ENCODE data around the gene GALNT18. TPM values are rescaled to one million over a fixed set of nuclear protein-coding genes. Genes with fewer than 3 reads are reported as not detected.

GALNT18 gene
- total RNA-seq, 1 experiment from 2014 or later = 9.2 TPM

GRCh38 chr11:11607772-11608171 lies 14.0 kb downstream of the GALNT18 start:
- H3K27ac Mint-ChIP-seq (ENCODE audit: unreplicated experiment) = no peak overlapping the region

GRCh38 chr11:11605821-11606450 lies 15.9 kb downstream of the GALNT18 start:
- Mint-ChIP-seq H3K4me1 (ENCODE audit: low read depth, unreplicated experiment) (peaks cover 29% of the 10 kb centered on the region), H3K36me3 (ENCODE audit: insufficient read depth, unreplicated experiment) (no peaks in the 10 kb centered on the region), H3K27me3 (ENCODE audit: unreplicated experiment) (no peaks in the 10 kb centered on the region), H3K27ac (ENCODE audit: unreplicated experiment) (no peak overlapping the region), H3K4me3 (ENCODE audit: low read depth, unreplicated experiment) (no peak overlapping the region), H3K9me3 (ENCODE audit: low read depth, unreplicated experiment) (no peaks in the 10 kb centered on the region)
- CTCF ChIA-PET = no interaction called here
- no peak for TF ChIP-seq CTCF (IDR thresholded peaks at IDR 0.05; ENCODE audit: unreplicated experiment)
- intact Hi-C loops (cut with micrococcal nuclease; ENCODE audit: unreplicated experiment) = no loop called here
- no peak for DNase-seq
- no TSS peak for BruUV-seq (replicated peaks)

More at GRCh38 chr11:11607772-11608171, 14.0 kb downstream of the GALNT18 start:
- Mint-ChIP-seq H3K36me3 (ENCODE audit: insufficient read depth, unreplicated experiment) (no peaks in the 10 kb centered on the region), H3K27me3 (ENCODE audit: unreplicated experiment) (no peaks in the 10 kb centered on the region), H3K9me3 (ENCODE audit: low read depth, unreplicated experiment) (no peaks in the 10 kb centered on the region), H3K4me1 (ENCODE audit: low read depth, unreplicated experiment) (peaks cover 29% of the 10 kb centered on the region), H3K4me3 (ENCODE audit: low read depth, unreplicated experiment) (no peak overlapping the region)
- DNase-seq = peak; percentile 7
- no TSS peak for BruUV-seq (replicated peaks)
- intact Hi-C loops (cut with micrococcal nuclease; ENCODE audit: unreplicated experiment) = no loop called here
- CTCF ChIA-PET = no interaction called here
- TF ChIP-seq CTCF (IDR thresholded peaks at IDR 0.05; ENCODE audit: unreplicated experiment) = no peak

- no peaks in the 10 kb centered on the region for H3K36me3 Mint-ChIP-seq (ENCODE audit: insufficient read depth, unreplicated experiment)
- peaks cover 29% of the 10 kb centered on the region for H3K4me1 Mint-ChIP-seq (ENCODE audit: low read depth, unreplicated experiment)
- no peak for TF ChIP-seq CTCF (IDR thresholded peaks at IDR 0.05; ENCODE audit: unreplicated experiment)
- H3K4me3 Mint-ChIP-seq (ENCODE audit: low read depth, unreplicated experiment) = no peak overlapping the region
- no peak for DNase-seq
- BruUV-seq (replicated peaks) = no TSS peak
- H3K27me3 Mint-ChIP-seq (ENCODE audit: unreplicated experiment) = no peaks in the 10 kb centered on the region
- no peak overlapping the region for H3K27ac Mint-ChIP-seq (ENCODE audit: unreplicated experiment)
- H3K9me3 Mint-ChIP-seq (ENCODE audit: low read depth, unreplicated experiment) = no peaks in the 10 kb centered on the region
- intact Hi-C loops (cut with micrococcal nuclease; ENCODE audit: unreplicated experiment) = no loop called here
- CTCF ChIA-PET = no interaction called here
Observed at GRCh38 chr11:11605181-11605580, 16.6 kb downstream of the GALNT18 start.

GRCh38 chr11:11604370-11604990 lies 17.3 kb downstream of the GALNT18 start:
- no peak for DNase-seq
- H3K4me1 Mint-ChIP-seq (ENCODE audit: low read depth, unreplicated experiment) = peaks cover 26% of the 10 kb centered on the region
- no peak overlapping the region for H3K4me3 Mint-ChIP-seq (ENCODE audit: low read depth, unreplicated experiment)
- TF ChIP-seq CTCF (IDR thresholded peaks at IDR 0.05; ENCODE audit: unreplicated experiment) = no peak
- CTCF ChIA-PET = no interaction called here
- H3K27ac Mint-ChIP-seq (ENCODE audit: unreplicated experiment) = no peak overlapping the region
- H3K27me3 Mint-ChIP-seq (ENCODE audit: unreplicated experiment) = no peaks in the 10 kb centered on the region
- BruUV-seq (replicated peaks) = no TSS peak
- no peaks in the 10 kb centered on the region for H3K36me3 Mint-ChIP-seq (ENCODE audit: insufficient read depth, unreplicated experiment)
- no peaks in the 10 kb centered on the region for H3K9me3 Mint-ChIP-seq (ENCODE audit: low read depth, unreplicated experiment)
- intact Hi-C loops (cut with micrococcal nuclease; ENCODE audit: unreplicated experiment) = no loop called here

All from Calu3 (cell line).